GM19467 (cell line): ENCODE results near the gene DTX2.
"Not testable (repeated sequence)": the region's sequence is repeated elsewhere in the genome, so short reads cannot be mapped to it uniquely, and the experiment has no call there.

Source experiments
- ATAC-seq: cut with Tn5 transposase; IDR thresholded peaks from one replicate; pipeline ENCODE4 v1.9.1; 2021; ENCODE audit warnings: mild to moderate bottlenecking, moderate library complexity; ENCODE audit not compliant: unreplicated experiment

Gene DTX2

DNA sequence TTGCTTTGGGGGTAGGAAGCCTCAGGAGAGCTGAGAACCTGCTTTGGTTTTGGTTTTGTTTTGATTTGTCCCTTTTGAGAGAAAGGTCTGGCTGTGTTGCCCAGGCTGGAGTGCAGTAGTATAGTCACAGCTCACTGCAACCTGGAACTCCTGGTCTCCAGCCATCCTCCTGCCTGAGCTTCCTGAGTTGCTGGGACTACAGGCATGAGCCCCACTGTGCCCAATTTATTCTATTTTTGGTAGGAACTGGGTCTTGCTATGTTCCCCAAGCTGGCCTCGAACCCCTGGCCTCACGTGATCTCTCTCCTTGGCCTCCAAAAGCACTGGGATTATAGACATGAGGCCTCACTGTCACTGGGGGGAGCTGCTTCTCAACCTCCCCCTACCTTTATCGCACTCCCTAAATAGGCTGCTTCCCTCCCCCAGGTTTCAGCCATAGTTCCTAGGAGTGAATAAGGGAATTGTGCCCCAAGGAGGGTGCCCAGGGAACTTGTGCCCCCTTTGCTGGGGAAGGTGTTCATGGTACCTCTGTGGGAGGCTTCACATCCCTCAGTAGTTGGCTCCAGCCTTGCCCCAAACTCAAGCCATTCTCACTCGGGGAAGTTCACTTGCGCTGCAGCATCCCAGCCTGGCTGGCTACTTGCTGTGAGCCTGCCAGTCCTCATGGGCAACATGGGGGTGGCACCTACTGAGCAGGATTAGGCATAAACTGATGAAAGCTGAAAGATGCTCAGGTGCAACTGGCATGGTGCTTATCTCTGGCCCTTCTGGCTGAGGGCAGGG is 18.7 kb upstream of the DTX2 start:
- not testable (repeated sequence) for ATAC-seq

DNA sequence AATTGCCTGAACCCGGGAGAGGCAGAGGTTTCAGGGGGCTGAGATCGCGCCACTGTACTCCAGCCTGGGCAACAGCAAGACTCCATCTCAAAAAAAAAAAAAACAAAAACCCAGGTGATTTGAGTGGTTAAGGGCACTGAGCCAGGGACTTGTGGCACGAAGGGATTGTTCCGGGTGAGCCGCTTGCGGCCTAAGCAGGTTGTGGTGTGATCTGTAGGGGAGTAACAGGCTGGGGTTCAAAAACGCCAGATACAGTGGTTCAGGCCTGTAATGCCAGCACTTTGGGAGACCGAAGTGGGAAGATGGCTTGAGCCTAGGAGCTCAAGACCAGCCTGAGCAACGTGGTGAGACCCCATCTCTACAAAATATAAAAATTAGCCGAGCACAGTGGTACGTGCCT is 17.7 kb upstream of the DTX2 start:
- ATAC-seq: not testable (repeated sequence)

DNA sequence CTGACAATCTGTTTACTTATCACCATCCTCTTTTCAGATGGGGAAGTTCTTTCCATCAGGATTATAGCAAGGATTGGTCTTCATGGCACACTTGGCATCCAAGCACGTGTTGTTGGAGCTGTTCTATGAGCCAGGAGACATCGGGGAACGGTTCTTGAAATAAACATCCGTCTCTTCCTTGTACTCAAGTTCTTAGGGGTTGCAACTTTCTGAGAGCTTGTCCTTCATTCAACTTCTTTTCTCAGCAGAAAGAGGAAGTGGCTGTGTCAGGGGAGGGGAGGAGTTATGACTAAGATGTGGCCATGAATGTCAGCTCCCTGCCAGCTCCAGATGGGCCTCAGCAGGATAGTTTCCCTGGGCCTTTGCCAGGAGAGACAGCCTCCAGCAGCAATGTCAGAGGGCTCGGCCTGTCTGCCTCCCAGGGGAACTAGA is 15.9 kb upstream of the DTX2 start:
- peak; percentile 72 for ATAC-seq

DNA sequence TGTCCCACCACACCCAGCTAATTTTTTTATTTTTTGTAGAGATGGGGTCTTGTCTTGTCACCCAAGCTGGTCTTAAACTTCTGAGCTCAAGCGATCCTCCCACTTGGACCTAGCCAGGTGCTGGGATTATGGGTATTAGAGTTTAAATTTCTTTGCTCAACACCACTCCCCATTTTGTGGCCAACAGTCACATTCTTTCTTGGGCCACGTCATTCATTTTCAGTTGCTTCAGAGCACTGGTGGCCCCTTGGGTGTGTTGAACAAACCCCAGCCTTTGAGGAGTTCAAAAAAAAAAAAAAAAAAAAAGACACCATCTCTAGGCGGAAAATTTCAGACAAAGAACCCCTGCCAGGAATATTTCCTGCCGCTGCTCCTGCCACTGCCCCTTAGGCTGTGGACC is 4.5 kb upstream of the DTX2 start:
- ATAC-seq: not testable (repeated sequence)

DNA sequence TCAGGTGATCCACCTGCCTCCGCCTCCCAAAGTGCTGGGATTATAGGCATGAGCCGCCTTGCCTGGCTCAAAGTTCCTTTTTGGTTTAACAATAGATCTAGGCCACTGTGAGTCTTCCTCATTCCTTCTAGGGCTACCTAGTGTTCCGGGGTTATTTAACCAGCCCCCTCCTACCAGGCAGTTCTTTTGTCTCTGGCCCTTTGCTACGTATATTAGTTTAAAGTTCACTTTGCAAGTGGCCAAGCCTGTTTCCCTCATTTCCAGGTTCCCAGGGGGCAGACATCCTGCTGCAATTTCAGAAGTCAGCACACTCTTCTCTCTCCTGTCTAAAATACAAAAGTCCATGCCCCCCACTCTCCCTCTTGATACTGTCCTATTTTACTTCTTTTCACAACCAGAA is 3.0 kb upstream of the DTX2 start:
- ATAC-seq: not testable (repeated sequence)

DNA sequence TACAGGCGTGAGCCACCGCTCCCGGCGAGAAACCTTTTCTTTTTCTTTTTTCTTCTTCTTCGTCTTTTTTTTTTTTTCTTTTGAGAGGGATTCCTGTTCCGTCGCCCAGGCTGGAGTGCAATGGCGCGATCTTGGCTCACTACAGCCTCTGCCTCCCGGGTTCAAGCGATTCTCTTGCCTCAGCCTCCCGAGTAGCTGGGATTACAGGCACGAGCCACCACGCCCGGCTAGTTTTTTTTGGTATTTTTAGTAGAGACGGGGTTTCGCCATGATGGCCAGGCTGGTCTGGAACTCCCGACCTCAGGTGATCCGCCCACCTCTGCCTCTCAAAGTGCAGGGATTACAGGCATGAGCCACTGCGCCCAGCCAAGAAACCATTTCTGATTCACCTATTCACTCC is 742 bp upstream of the DTX2 start:
- ATAC-seq: not testable (repeated sequence)

DNA sequence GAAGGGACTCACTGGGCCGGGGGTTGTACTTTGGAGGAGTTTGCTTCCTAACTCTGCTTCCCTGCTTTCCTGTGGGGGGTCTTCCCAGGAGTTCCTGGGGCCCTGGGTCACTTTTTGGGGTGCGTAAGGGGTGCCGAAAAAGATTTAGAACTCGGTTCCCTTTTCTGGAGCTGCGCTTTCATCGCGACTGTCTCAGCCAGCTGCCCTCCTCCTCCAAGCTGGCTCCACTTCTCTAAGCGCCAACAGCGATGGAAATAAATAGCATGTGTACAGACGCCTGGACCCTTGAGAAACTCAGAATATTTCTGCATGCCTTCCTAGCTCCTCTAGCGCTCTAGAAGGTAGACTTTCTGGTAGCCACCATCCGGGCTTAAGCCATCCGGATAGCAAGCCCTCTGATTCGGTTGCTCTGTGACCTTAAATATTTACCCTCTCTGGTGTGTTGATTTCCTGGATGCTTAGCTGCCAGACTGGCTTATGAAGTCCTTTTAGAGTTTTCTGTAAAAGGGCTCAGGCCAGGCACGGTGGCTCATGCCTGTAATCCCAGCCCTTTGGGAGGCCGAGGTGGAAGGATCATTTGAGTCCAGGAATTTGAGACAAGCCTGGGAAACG is 868 bp downstream of the DTX2 start:
- ATAC-seq: not testable (repeated sequence)

DNA sequence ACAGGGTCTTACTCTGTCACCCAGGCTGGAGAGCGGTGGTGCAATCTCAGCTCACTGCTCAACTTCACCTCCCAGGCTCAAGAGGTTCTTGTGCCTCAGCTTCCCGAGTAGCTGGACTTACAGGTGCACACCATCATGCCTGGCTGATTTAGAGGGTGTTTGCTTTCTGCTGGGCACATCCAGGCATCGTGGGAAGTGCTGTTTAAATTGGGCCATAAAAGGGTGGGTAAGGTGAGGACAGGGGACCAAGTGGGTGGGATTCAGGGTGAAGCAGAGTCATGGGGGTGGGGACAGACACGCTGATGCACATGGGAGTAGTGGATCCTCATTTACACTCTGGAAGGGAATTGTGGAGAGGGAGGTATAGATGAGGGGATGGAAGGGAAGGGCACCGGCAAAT is 3.5 kb downstream of the DTX2 start:
- not testable (repeated sequence) for ATAC-seq

DNA sequence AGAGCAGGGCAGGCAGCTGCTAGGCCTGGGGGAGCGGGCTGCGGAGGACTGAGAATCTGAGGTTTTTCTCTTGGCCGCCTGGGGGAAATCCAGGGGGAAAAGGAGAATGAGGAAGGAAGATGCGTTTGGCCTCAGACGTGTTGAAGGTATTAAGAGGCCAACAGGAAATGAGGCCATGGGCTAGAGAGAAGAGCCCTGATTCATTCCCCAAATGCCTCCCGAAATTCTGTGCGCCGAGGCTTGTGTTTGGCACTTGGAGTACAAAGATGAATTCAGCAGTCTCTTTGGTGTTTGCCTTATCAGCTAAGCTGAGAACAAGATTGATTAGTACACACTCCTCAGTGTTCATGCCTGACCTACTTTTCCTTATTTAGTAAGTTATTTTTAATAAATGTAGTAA is 4.4 kb downstream of the DTX2 start:
- ATAC-seq: not testable (repeated sequence)

DNA sequence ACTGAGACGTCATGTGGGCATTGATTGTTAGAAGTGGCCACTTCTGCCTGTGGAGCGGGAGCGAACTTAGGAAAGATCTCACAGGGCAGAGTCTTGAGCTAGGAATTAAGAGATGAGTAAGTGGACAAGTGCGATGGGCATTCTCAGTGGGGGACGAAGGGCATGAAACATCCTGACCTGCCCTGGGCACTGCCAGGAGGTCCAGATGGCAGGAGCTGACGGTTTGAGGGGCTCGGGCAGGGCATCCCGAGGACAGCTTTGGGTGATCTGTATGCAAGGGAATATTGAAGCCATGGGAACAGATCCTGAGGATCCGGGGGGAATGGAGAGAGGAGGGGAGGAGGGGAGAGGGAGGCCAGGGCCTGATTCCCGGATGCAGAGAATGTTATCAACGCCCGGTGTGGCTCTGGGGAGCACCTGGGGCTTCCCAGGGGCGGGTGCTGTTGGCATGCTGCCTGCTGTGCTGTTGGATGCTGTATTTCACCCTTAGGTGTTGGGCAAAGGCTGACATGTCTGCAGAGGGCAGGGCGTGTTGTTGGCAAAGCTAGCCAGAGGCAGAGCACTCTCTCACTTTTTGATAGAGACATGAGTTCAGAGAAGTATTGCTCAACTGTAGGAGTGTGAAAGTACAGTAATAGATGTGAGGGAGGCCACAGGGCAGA is 6.4 kb downstream of the DTX2 start:
- not testable (repeated sequence) for ATAC-seq

DNA sequence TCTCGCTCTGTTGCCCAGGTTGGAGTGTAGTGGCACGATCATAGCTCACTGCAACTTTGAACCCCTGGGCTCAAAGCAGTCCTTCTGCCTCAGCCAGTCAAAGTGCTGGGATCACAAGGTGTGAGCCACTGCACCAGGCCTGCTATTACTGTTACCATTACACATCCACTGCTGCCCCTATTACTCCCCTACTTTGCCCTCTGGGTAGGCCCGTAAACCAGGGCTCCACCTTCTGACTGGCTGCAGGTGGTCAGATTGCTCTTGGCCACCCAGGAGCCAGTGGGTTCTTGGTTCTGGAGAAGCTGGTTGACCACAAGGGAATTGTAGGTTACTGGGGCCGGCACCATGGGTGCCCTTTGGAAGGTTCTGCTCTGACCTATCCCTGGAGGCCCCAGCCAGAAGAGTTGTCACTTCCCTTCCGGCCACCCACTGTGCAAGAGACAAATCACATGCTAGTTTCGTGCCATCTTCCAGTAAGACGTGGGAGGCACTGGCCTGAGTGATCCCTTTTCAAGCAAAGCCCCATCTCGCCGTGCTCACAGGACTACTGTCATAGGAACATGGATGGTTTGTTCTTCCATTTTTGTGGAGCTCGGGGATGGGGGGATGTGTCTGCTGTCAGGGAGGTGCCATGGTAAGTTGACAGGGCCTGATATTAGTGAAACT is 10.2 kb downstream of the DTX2 start:
- ATAC-seq: not testable (repeated sequence)

DNA sequence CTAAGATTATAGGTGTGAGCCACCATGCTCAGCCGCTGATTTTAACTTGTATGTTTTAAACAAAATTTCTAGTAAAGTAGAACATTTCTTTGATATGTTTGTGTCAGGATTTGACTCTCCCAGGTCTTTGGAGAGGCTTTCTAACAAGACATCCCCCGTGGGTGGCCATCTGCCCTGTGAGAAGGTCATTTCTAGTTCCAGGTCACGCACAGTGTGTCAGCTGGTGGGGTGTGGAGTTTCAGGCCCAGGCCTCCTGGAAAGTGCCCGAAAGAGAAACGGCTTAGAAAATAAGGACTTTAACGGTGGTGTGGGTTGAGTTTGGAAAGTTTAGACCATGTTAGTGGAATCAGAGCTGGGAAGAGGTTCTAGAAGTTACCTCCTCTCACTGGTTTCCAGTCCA is 11.6 kb downstream of the DTX2 start:
- not testable (repeated sequence) for ATAC-seq

DNA sequence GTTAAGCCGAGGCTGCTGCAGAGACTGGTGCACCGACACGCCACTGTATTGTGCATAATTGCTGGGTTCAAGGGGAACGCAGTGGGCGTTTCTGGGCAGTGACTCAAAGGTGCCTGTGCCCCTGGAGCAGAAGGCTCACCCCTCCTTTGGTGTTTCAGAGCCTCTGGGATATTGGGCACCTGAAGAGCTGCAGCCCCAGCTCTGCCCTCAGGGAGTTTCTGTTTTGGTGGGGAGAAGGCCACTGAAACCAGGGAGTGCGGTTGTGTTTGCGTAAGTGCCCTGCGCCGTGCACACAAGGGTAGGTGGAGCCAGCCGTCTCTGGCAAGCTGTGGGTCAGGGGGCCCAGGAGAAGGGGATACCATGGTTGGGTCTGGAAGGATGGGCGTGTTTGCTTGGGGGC is 14.8 kb downstream of the DTX2 start:
- ATAC-seq: not testable (repeated sequence)

DNA sequence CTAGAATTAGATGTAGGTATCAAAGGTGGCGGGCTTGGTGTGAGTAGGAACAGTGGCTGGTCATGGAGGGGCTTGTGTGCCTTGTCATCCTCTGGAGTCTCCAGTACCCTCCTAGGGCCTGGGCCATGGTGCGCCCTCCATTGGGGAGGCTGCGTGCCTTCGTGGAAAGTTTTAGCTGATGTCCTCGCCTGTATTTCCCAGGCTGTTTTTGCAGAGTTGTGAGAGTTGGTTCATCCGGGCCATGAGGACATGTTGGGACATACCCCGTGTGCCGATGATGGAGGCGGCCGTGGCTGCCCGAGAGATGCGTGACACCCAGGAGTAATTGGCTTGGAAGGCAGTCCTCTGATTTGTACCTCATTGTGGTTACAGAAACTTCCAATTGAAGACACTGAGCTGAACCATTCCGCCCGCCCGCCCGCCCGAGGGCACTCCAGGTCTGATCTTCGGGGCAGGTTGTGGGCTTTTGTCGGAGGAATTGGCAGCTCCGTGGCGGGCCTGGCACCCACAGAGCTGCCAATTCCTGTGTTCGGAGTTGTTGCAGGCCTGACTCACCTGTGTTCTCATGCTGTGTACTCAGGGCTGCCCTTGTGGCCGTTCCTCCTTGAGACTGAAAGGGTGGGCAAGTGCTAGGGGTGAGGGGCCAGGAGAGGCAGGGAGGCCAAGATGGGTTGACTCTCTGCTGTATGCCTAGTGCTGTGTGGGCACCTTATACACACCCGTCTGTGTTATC is 15.4 kb downstream of the DTX2 start:
- ATAC-seq: not testable (repeated sequence)

DNA sequence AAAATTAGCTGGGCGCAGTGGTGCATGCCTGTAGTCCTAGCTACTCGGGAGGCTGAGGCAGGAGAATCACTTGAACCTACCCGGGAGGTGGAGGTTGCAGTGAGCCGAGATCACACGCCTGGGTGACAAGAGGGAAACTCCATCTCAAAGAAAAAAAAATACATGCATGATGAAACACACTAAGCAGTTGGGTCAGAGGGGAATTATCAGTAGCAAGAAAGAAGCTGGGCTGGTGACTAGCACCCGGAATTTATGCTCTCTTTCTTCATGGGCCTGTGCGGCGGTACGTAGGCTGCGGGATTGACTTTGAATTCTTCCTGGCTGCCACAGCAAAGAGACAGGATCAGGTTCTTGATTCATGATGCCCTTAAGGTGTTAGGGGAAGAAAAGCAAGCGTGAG is 18.1 kb downstream of the DTX2 start:
- not testable (repeated sequence) for ATAC-seq

DNA sequence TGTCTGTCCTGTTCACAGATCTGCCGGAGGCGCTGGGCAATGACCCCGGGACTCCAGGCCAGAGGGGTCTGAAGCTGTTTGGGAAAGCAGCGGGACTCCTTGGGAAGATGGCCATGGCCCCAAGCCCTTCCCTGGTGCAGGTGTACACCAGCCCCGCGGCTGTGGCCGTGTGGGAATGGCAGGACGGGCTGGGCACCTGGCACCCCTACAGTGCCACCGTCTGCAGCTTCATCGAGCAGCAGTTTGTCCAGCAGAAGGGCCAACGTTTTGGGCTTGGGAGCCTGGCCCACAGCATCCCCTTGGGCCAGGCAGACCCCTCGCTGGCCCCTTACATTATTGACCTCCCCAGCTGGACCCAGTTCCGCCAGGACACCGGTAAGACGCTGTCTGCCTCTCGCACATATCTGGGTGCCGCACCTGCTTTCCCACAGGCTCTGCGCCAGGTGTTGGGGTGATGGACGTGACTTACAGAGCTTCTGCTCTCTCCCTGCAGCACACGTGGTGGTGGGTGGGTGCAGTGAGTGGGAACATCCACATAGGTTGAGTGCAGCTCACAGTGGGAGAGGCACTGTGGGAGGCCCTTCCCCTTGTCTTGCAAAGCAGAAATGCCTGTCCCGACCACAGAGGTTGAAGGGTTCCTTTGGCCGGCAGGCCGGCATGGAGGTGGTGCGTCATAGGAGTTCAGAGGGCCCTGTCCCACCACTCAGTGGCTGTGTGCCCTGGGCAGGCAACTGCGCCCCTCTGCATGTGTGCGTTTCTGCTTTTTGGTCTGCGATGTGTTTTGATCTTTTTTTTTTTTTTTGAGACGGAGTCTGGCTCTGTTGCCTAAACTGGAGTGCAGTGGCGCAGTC is 19.1 kb downstream of the DTX2 start:
- not testable (repeated sequence) for ATAC-seq

DNA sequence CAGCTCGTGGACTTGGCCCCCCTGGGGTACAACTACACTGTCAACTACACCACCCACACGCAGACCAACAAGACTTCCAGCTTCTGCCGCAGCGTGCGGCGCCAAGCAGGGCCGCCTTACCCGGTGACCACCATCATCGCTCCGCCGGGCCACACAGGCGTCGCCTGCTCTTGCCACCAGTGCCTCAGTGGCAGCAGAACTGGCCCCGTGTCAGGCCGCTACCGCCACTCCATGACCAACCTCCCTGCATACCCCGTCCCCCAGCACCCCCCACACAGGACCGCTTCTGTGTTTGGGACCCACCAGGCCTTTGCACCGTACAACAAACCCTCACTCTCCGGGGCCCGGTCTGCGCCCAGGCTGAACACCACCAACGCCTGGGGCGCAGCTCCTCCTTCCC is 21.2 kb downstream of the DTX2 start:
- ATAC-seq: not testable (repeated sequence)

DNA sequence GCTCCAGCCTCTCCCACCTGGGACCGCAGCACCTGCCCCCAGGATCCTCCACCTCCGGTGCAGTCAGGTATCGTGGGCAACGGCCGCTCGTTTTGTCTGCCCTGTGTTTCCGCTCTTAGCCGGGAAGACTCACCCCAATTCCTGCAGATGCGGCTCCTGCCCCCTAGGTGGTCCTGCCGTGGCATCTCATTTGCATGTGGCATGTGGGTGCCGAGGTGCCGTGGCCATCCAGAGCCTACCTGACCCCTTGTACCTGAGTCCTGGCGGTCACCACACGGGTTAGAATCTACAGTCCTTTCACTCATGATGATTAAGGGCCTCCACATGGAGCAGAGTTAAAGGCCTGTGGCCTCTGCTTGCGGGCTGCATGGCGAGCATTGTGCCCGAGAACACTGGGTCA is 21.6 kb downstream of the DTX2 start:
- not testable (repeated sequence) for ATAC-seq

DNA sequence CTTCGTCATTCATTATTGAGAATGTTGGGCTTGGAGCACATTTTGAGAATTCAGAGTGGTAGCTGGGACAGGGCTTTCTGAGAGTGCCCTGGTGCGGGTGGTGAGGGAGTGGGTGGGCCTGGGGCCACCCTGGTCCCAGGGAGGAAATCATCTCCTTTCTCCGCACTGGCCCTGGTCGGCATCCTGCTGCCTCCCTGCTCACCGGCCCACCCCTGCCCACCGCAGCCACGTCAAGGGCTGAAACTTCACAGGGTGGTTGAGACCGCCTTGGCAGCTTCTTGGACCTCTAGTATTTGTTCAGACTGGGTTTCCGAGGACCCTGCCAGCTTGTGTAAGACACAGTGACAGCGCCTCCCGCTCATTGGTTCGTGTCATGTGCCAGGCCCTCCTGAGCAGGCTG is 22.9 kb downstream of the DTX2 start:
- not testable (repeated sequence) for ATAC-seq
